Right forelimb (tissue), 1 donor: ENCODE measurements around the gene ARHGAP6.
"Not testable (repeated sequence)": the region's sequence is repeated elsewhere in the genome, so short reads cannot be mapped to it uniquely, and the experiment has no call there.

Experiments used
- DNase-seq: peaks from one replicate; pipeline ENCODE4 v3.0.0-alpha.2; 2018

ARHGAP6 gene

GRCh38 chrX:11135564-11136185, 530.0 kb downstream of the ARHGAP6 start:
- DNase-seq = no peak

- DNase-seq = no peak
These were observed 534.6 kb downstream of the ARHGAP6 start for GRCh38 chrX:11131146-11131545.

GRCh38 chrX:11130136-11130535, 535.6 kb downstream of the ARHGAP6 start:
- DNase-seq = no peak

- DNase-seq = no peak
These were observed 536.1 kb downstream of the ARHGAP6 start for GRCh38 chrX:11129534-11130105.

- no peak for DNase-seq
These were observed 540.7 kb downstream of the ARHGAP6 start for GRCh38 chrX:11125060-11125459.

- no peak for DNase-seq
These were observed 541.6 kb downstream of the ARHGAP6 start for GRCh38 chrX:11124112-11124511.

- DNase-seq = not testable (repeated sequence)
These were observed 542.6 kb downstream of the ARHGAP6 start for GRCh38 chrX:11123087-11123486.

GRCh38 chrX:11119313-11119943, 546.3 kb downstream of the ARHGAP6 start:
- DNase-seq = no peak

- no peak for DNase-seq
These were observed 548.0 kb downstream of the ARHGAP6 start for GRCh38 chrX:11117745-11118144.

GRCh38 chrX:11113731-11114130, 552.0 kb downstream of the ARHGAP6 start:
- no peak for DNase-seq

- no peak for DNase-seq
These were observed 553.8 kb downstream of the ARHGAP6 start for GRCh38 chrX:11111947-11112346.

GRCh38 chrX:11111037-11111851, 554.5 kb downstream of the ARHGAP6 start, which contains the start of gene HCCS:
Gene HCCS (plus strand): TSS chrX:11111332. CDS start chrX:11112061, 729 bp downstream.
- peak; percentile 87 for DNase-seq

GRCh38 chrX:11109968-11110367, 555.8 kb downstream of the ARHGAP6 start:
- no peak for DNase-seq

GRCh38 chrX:11108253-11108941, 557.3 kb downstream of the ARHGAP6 start:
- DNase-seq = no peak

GRCh38 chrX:11105080-11105479, 560.6 kb downstream of the ARHGAP6 start:
- DNase-seq = no peak

- DNase-seq = no peak
These were observed 562.0 kb downstream of the ARHGAP6 start for GRCh38 chrX:11103751-11104150.

- no peak for DNase-seq
These were observed 562.7 kb downstream of the ARHGAP6 start for GRCh38 chrX:11103006-11103405.

- no peak for DNase-seq
These were observed 565.3 kb downstream of the ARHGAP6 start for GRCh38 chrX:11100281-11101035.

- DNase-seq = no peak
These were observed 566.3 kb downstream of the ARHGAP6 start for GRCh38 chrX:11099465-11099864.

- no peak for DNase-seq
These were observed 567.8 kb downstream of the ARHGAP6 start for GRCh38 chrX:11097933-11098332.

- DNase-seq = no peak
These were observed 575.9 kb downstream of the ARHGAP6 start for GRCh38 chrX:11089802-11090201.
